ENCODE data around the gene SYCP2. TPM values are rescaled to one million over a fixed set of nuclear protein-coding genes. Genes with fewer than 3 reads are reported as not detected.

SYCP2 gene
- total RNA-seq, 1 donor from 2014 or later, result 2.5 TPM

GRCh38 chr20:59845472-59845871 is 88.0 kb downstream of the SYCP2 start:
- no peaks in the 10 kb centered on the region for H3K36me3 Mint-ChIP-seq (ENCODE audit: low read depth)
- no peak overlapping the region for H3K4me3 Mint-ChIP-seq (ENCODE audit: unreplicated experiment)
- no peak for DNase-seq (ENCODE audit: low spot score)
- no peak overlapping the region for H3K27ac Mint-ChIP-seq (ENCODE audit: unreplicated experiment)
- H3K27me3 Mint-ChIP-seq (ENCODE audit: low read depth), result peaks cover 5% of the 10 kb centered on the region
- no peaks in the 10 kb centered on the region for H3K9me3 Mint-ChIP-seq (ENCODE audit: low read depth)
- no peak for TF ChIP-seq CTCF (IDR thresholded peaks at IDR 0.05)
- no peaks in the 10 kb centered on the region for H3K4me1 Mint-ChIP-seq (ENCODE audit: low read depth)

GRCh38 chr20:59839400-59839799 is 94.0 kb downstream of the SYCP2 start:
- no peak overlapping the region for H3K27ac Mint-ChIP-seq (ENCODE audit: unreplicated experiment)
- H3K9me3 Mint-ChIP-seq (ENCODE audit: low read depth), result no peaks in the 10 kb centered on the region
- H3K4me3 Mint-ChIP-seq (ENCODE audit: unreplicated experiment), result no peak overlapping the region
- H3K36me3 Mint-ChIP-seq (ENCODE audit: low read depth), result peaks cover 3% of the 10 kb centered on the region
- no peak for TF ChIP-seq CTCF (IDR thresholded peaks at IDR 0.05)
- peaks cover 13% of the 10 kb centered on the region for H3K27me3 Mint-ChIP-seq (ENCODE audit: low read depth)
- peaks cover 21% of the 10 kb centered on the region for H3K4me1 Mint-ChIP-seq (ENCODE audit: low read depth)
- no peak for DNase-seq (ENCODE audit: low spot score)

GRCh38 chr20:59837623-59838394 is 95.6 kb downstream of the SYCP2 start:
- H3K36me3 Mint-ChIP-seq (ENCODE audit: low read depth), result peaks cover 3% of the 10 kb centered on the region
- TF ChIP-seq CTCF (IDR thresholded peaks at IDR 0.05), result no peak
- H3K27ac Mint-ChIP-seq (ENCODE audit: unreplicated experiment), result no peak overlapping the region
- H3K9me3 Mint-ChIP-seq (ENCODE audit: low read depth), result no peaks in the 10 kb centered on the region
- H3K4me3 Mint-ChIP-seq (ENCODE audit: unreplicated experiment), result no peak overlapping the region
- peaks cover 21% of the 10 kb centered on the region for H3K27me3 Mint-ChIP-seq (ENCODE audit: low read depth)
- no peak for DNase-seq (ENCODE audit: low spot score)
- peaks cover 21% of the 10 kb centered on the region for H3K4me1 Mint-ChIP-seq (ENCODE audit: low read depth)

- Mint-ChIP-seq H3K4me1 (ENCODE audit: low read depth) (peaks cover 21% of the 10 kb centered on the region), H3K9me3 (ENCODE audit: low read depth) (no peaks in the 10 kb centered on the region), H3K27ac (ENCODE audit: unreplicated experiment) (no peak overlapping the region), H3K4me3 (ENCODE audit: unreplicated experiment) (no peak overlapping the region), H3K36me3 (ENCODE audit: low read depth) (peaks cover 3% of the 10 kb centered on the region), H3K27me3 (ENCODE audit: low read depth) (peaks cover 23% of the 10 kb centered on the region)
- no peak for DNase-seq (ENCODE audit: low spot score)
- no peak for TF ChIP-seq CTCF (IDR thresholded peaks at IDR 0.05)
Observed at GRCh38 chr20:59836767-59837166, 96.7 kb downstream of the SYCP2 start.

- no peak for TF ChIP-seq CTCF (IDR thresholded peaks at IDR 0.05)
- Mint-ChIP-seq H3K4me1 (ENCODE audit: low read depth) (peaks cover 24% of the 10 kb centered on the region), H3K4me3 (ENCODE audit: unreplicated experiment) (peak overlapping the region; percentile 59), H3K27me3 (ENCODE audit: low read depth) (peaks cover 21% of the 10 kb centered on the region), H3K36me3 (ENCODE audit: low read depth) (peaks cover 3% of the 10 kb centered on the region), H3K27ac (ENCODE audit: unreplicated experiment) (peak overlapping the region; percentile 33), H3K9me3 (ENCODE audit: low read depth) (no peaks in the 10 kb centered on the region)
- DNase-seq (ENCODE audit: low spot score), result no peak
Observed at GRCh38 chr20:59835448-59836395, 97.7 kb downstream of the SYCP2 start.

Data from chondrocyte (in vitro differentiated cells).